Testis (tissue), 2 donors: ENCODE results near the gene P3H2.

Experiments
- CTCF ChIP-seq, 3 experiments: fragments of 450-650 bp in 2 of 3; fragments of 200-600 bp in 1 of 3; sonication (generic) in 1 of 3; IDR thresholded peaks; one replicate each; pipeline ENCODE4 v1.5.1; 2016 to 2019; ENCODE audit warnings: antibody characterized with exemption in 3 of 3, mild to moderate bottlenecking in 2 of 3, moderate library complexity in 1 of 3
- POLR2A ChIP-seq: fragments of 450-650 bp; IDR thresholded peaks from one replicate; pipeline ENCODE4 v1.6.1; 2017; ENCODE audit warnings: antibody characterized with exemption, mild to moderate bottlenecking, moderate library complexity

- TF ChIP-seq CTCF (IDR thresholded peaks at IDR 0.05) = no peak
- no peak for TF ChIP-seq POLR2A
Measured at GRCh38 chr3:190121383-190121782, 686 bp upstream of the P3H2 start.
